ENCODE results near the gene P2RY13. TPM values are rescaled to one million over a fixed set of nuclear protein-coding genes. Genes with fewer than 3 reads are reported as not detected.

The P2RY13 gene
- total and polyA plus RNA-seq, 2 of the 13 experiments (the other 11 are each of a cell fraction or from before 2014, with no cell fraction given) = not detected

DNA sequence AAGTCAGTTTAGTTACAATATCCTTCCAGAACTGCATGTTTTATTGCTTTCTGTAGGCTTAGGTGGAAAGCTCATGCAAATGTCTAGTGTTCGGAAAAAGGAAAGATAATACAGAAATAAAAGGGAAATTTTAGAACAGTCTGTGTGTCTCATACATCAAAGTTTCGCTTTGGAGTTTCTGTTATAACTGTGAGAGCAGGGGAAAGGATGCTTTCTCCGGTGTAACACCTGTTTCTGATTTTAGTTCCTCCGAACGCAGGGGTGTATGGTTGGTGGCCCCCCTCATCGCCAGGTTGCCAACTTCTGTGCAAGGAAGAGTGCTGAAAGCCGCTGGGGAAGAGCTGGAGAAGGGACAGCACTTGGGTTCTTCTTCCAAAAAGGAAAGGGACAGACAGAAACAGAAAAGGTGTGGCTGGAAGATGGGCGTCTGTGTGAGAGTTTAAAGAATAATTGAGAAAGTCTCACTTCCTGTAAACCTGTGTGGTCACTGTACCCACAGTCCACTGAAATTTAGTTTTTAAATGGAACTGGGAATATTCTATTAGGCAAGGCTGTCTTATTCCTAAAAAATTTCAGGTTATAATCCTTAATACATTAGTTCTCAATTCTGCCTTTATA lies 48.5 kb upstream of the P2RY13 start:
- H3K9me3 ChIP-seq (ENCODE audit: low read length) = no peaks in the 10 kb centered on the region
- no peak overlapping the region for H3K27ac ChIP-seq (ENCODE audit: extremely low read length, insufficient read depth, low read length)
- no peak overlapping the region for H2AFZ ChIP-seq (ENCODE audit: low read length)
- WGBS (ENCODE audit: low lambda C conversion rate) = 41% methylated on average over 8 of the region's 8 CpGs
- FAIRE-seq (no peak), ATAC-seq (no peak), DNase-seq (ENCODE audit: low spot score) (no peak)
- intact Hi-C loops (cut with micrococcal nuclease; ENCODE audit: unreplicated experiment) (no loop called here), in situ Hi-C loops (cut with HindIII; ENCODE audit: extremely low pct_ligation_motif_present, low pct_unique_long_range_greater_than_20kb) (no loop called here)
- TF ChIP-seq, protein P1, sequence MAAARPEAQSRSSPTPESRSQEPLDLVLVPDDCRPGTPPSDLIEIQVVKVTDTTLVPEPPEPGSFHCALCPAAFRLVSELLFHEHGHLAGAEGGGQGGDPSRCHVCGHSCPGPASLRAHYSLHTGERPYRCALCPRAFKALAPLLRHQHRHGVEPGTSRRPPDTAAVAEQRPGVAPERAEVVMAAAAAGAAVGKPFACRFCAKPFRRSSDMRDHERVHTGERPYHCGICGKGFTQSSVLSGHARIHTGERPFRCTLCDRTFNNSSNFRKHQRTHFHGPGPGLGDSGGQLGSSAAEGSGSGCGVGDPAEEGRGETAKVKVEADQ (CRISPR knock-in tag; IDR thresholded peaks at IDR 0.05; ENCODE audit: borderline replicate concordance) = no peak
- TF ChIP-seq YEATS4 (CRISPR knock-in tag; IDR thresholded peaks at IDR 0.05; ENCODE audit: borderline replicate concordance) (no peak), CHD2 (IDR thresholded peaks at IDR 0.05; ENCODE audit: low read depth, low read length) (no peak), WIZ (CRISPR knock-in tag; IDR thresholded peaks at IDR 0.05) (no peak), RAD21 (CRISPR knock-in tag; IDR thresholded peaks at IDR 0.05) (no peak), ZNF296 (CRISPR knock-in tag; conservative IDR thresholded peaks at IDR 0.05) (no peak), ZNF790 (CRISPR knock-in tag; IDR thresholded peaks at IDR 0.05; ENCODE audit: borderline replicate concordance) (no peak), MYC (CRISPR knock-in tag; IDR thresholded peaks at IDR 0.05; ENCODE audit: borderline replicate concordance) (no peak), SOX5 (CRISPR knock-in tag; IDR thresholded peaks at IDR 0.05; ENCODE audit: borderline replicate concordance) (no peak), MBNL3 (CRISPR knock-in tag; conservative IDR thresholded peaks at IDR 0.05) (no peak), SMYD3 (CRISPR knock-in tag; IDR thresholded peaks at IDR 0.05) (no peak), ELF4 (CRISPR knock-in tag; IDR thresholded peaks at IDR 0.05; ENCODE audit: borderline replicate concordance) (no peak), THYN1 (CRISPR knock-in tag; IDR thresholded peaks at IDR 0.05; ENCODE audit: borderline replicate concordance, low read depth) (no peak)
- TF ChIP-seq, protein P2, sequence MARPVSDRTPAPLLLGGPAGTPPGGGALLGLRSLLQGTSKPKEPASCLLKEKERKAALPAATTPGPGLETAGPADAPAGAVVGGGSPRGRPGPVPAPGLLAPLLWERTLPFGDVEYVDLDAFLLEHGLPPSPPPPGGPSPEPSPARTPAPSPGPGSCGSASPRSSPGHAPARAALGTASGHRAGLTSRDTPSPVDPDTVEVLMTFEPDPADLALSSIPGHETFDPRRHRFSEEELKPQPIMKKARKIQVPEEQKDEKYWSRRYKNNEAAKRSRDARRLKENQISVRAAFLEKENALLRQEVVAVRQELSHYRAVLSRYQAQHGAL (CRISPR knock-in tag; IDR thresholded peaks at IDR 0.05; ENCODE audit: not compliant biosample characterization) = no peak
- TF ChIP-seq, protein P3, sequence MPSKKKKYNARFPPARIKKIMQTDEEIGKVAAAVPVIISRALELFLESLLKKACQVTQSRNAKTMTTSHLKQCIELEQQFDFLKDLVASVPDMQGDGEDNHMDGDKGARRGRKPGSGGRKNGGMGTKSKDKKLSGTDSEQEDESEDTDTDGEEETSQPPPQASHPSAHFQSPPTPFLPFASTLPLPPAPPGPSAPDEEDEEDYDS (CRISPR knock-in tag; IDR thresholded peaks at IDR 0.05) = no peak
- H3K27me3 ChIP-seq (ENCODE audit: control insufficient read depth in 1 of 2, insufficient read depth in 2 of 2, low read length in 2 of 2) = no peaks in the 10 kb centered on the region
- no peak overlapping the region for H3K4me3 ChIP-seq (replicated peaks in 1 of 3; ENCODE audit: insufficient read depth in 1 of 3, low read depth in 2 of 3, low read length in 3 of 3)
- no peaks in the 10 kb centered on the region for H3K36me3 ChIP-seq (replicated peaks in 1 of 2; ENCODE audit: control insufficient read depth in 1 of 2, insufficient read depth in 2 of 2, low read length in 2 of 2)
- no TSS peak for BruUV-seq (replicated peaks)
- POLR2A ChIA-PET = no interaction called here
- H3K79me2 ChIP-seq (ENCODE audit: insufficient read depth, low read length) = no peaks in the 10 kb centered on the region
- H3K4me1 ChIP-seq (ENCODE audit: insufficient read depth, low read length) = no peaks in the 10 kb centered on the region
- no peaks in the 10 kb centered on the region for H4K20me1 ChIP-seq (ENCODE audit: insufficient read depth, low read length)
- H3K4me2 ChIP-seq (ENCODE audit: low read depth, low read length) = no peak overlapping the region
- CTCF ChIA-PET (ENCODE audit: low intra/inter-chr PET ratio, low total read pairs) = no interaction called here
- no peak overlapping the region for H3K9ac ChIP-seq (ENCODE audit: insufficient read depth, low read depth, low read length)
